ENCODE results near the gene GPR32.

The GPR32 gene

DNA sequence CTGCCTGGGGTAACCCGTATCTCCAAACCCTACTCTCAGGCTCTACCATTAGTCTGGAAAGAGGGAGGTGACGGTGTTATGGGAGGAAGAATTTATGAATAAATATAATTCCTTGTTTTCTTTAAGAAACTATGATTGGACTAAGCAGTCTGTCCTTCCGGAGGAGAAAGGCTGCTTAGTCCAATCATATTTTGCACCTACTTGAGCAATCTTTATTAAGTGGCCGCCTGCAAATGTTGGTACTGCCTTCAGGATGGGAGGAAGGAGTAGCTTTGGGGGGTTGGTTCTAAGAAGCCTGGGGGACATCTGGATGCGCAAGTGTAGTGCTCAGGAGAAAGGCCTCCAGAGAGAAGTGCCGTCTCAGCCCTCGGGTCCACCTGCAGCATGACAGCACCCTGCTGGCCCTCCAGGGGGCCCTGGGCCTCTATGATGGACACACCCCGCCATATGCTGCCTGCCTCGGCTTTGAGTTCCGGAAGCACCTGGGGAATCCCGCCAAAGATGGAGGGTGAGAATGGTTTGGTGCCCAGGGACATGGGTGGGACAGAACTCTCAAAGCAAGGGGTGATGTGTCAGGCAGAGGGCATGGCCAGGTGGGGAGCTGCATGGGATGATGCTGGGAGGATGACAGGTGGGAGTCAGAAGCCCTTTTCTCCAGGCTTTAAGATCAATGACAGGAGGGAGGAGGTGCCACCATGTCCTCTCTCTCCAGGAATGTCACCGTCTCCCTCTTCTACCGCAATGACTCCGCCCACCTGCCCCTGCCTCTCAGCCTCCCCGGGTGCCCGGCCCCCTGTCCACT, 24.0 kb downstream of the GPR32 start:
- TF ChIP-seq POLR2A (IDR thresholded peaks at IDR 0.05; ENCODE audit: extremely low read depth, insufficient read length): no peak
- TF ChIP-seq, protein P1, sequence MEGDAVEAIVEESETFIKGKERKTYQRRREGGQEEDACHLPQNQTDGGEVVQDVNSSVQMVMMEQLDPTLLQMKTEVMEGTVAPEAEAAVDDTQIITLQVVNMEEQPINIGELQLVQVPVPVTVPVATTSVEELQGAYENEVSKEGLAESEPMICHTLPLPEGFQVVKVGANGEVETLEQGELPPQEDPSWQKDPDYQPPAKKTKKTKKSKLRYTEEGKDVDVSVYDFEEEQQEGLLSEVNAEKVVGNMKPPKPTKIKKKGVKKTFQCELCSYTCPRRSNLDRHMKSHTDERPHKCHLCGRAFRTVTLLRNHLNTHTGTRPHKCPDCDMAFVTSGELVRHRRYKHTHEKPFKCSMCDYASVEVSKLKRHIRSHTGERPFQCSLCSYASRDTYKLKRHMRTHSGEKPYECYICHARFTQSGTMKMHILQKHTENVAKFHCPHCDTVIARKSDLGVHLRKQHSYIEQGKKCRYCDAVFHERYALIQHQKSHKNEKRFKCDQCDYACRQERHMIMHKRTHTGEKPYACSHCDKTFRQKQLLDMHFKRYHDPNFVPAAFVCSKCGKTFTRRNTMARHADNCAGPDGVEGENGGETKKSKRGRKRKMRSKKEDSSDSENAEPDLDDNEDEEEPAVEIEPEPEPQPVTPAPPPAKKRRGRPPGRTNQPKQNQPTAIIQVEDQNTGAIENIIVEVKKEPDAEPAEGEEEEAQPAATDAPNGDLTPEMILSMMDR (IDR thresholded peaks at IDR 0.05; ENCODE audit: low read depth, low read length): peak; percentile 1
- peak; percentile 72 for DNase-seq (ENCODE audit: low read depth)
- no peak overlapping the region for H3K4me3 ChIP-seq (ENCODE audit: low read depth, low read length)

DNA sequence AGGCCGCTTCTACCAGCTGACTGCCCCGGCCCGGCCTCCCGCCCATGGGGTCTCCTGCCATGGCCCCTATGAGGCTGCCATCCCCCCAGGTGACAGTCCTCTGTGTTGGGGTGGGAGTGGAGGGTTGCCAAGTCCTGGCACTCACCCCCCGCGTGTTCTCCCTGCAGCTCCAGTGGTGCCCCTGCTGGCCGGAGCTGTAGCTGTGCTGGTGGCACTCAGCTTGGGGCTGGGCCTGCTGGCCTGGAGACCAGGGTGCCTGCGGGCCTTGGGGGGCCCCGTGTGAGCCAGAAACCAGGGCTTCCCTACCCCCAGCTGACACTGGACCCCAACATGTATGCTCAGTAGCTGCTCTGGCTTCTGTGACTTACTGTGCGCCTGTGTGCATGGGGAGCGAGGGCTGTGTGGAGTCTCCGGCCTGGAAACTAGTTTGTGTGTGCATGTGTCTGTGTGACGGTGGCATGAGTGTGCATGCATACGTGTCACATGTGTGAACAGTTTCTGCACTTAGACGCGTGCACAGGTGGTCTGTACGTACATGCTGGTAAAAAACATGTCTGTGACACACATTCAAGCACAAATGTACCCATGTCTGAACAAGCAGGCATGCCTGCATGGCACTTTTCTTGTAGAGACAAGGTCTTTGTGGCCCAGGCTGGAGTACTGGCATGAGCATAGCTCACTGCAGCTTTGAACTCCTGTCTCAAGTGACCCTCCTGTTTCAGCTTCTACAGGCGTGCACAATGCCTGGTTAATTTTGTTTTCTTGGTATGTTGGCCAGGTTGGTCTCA, 24.8 kb downstream of the GPR32 start:
- no peak overlapping the region for H3K4me3 ChIP-seq (ENCODE audit: low read depth, low read length)
- peak; percentile 80 for DNase-seq (ENCODE audit: low read depth)
- TF ChIP-seq MYC (IDR thresholded peaks at IDR 0.05; ENCODE audit: low read depth, low read length) (peak; percentile 42), POLR2A (IDR thresholded peaks at IDR 0.05; ENCODE audit: extremely low read depth, insufficient read length) (peak; percentile 58)
- TF ChIP-seq, protein P1 (IDR thresholded peaks at IDR 0.05; ENCODE audit: low read depth, low read length): peak; percentile 28
- TF ChIP-seq, protein P2, sequence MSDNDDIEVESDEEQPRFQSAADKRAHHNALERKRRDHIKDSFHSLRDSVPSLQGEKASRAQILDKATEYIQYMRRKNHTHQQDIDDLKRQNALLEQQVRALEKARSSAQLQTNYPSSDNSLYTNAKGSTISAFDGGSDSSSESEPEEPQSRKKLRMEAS (IDR thresholded peaks at IDR 0.05; ENCODE audit: low read depth, low read length): no peak

- peak; percentile 46; the same call in 1 of the 2 replicates for TF ChIP-seq MYC (IDR thresholded peaks at IDR 0.05; ENCODE audit: low read depth, low read length)
- TF ChIP-seq, protein P2 (IDR thresholded peaks at IDR 0.05; ENCODE audit: low read depth, low read length): peak; percentile 79
- TF ChIP-seq, protein P1 (IDR thresholded peaks at IDR 0.05; ENCODE audit: low read depth, low read length): no peak
- peak; percentile 2 for TF ChIP-seq POLR2A (IDR thresholded peaks at IDR 0.05; ENCODE audit: extremely low read depth, insufficient read length)
- DNase-seq (ENCODE audit: low read depth): peak; percentile 53
Observed at GRCh38 chr19:50795664-50796073, 25.4 kb downstream of the GPR32 start.

DNA sequence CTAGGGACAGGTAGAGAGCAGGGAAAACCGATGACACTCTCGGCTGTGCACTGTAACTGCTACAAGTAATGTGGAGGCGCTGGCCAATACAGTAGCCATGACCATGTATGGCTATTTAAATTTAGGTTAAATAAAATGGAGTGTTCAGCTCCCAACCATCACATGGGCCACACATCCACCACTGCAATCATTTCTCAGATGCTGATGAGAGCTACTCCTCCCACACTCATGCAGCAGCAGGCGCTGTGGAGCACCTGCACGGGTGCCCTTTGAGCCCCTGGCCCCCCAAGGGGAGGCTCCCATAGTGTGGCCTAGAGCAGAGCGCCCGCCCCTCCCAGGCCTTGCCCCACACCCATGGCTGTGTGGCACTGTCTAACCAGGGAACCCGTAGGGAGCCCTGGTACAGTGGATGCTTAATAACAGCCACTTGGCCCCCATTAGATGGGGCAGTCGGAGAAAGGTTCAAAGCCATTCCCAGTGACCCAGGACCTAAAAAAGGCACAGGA, 25.9 kb downstream of the GPR32 start:
- peak; percentile 49 for DNase-seq (ENCODE audit: low read depth)
- TF ChIP-seq, protein P2 (IDR thresholded peaks at IDR 0.05; ENCODE audit: low read depth, low read length): no peak
- TF ChIP-seq MYC (IDR thresholded peaks at IDR 0.05; ENCODE audit: low read depth, low read length): no peak
- TF ChIP-seq, protein P1 (IDR thresholded peaks at IDR 0.05; ENCODE audit: low read depth, low read length): no peak
- no peak for TF ChIP-seq POLR2A (IDR thresholded peaks at IDR 0.05; ENCODE audit: extremely low read depth, insufficient read length)
- no peak overlapping the region for H3K4me3 ChIP-seq (ENCODE audit: low read depth, low read length)

More at GRCh38 chr19:50795664-50796073, 25.4 kb downstream of the GPR32 start:
- no peak overlapping the region for H3K4me3 ChIP-seq (ENCODE audit: low read depth, low read length)

DNA sequence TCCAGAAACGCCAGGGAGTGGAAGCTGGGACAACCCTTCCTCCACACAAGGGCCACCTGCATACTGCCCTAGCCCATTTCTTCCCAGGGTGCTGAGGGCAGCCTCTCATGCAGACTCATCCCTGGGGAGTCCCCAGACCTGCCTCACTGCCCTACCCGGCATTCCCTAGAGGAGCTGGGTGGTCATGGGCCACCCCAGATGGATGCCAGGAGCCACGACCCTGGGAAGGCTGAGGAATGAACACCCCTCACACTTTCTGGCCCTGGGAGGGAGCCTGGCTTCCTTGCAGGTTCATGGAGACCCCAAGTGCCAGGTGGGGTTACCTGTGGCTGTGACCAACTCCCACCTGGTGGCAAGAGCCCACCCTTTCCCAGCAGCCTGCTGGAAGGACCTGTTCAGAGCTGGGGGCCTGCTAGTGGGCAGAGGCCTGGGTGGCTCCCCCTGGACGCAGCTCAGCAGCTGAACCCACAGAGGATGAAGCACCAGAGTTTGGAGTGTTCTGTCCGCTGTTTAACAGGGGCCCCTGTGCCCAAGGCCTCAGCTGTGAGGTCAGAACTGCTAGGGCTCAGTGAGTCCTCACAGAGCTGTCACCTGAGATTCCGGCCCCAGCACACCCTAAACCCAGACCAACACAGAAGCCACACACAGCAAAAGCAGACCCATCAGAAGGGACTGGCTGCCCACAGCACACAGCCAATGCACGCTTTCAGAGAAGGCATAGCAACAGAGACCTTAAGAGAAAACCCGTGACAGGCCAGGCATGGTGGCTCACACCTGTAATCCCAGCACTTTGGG, 26.6 kb downstream of the GPR32 start:
- no peak overlapping the region for H3K4me3 ChIP-seq (ENCODE audit: low read depth, low read length)
- TF ChIP-seq, protein P2 (IDR thresholded peaks at IDR 0.05; ENCODE audit: low read depth, low read length): no peak
- peak; percentile 15 for TF ChIP-seq POLR2A (IDR thresholded peaks at IDR 0.05; ENCODE audit: extremely low read depth, insufficient read length)

More for the DNA sequence above, 26.6 kb downstream of the GPR32 start:
- no peak for DNase-seq (ENCODE audit: low read depth)

Measured in NB4 (cell line).